SU-DHL-6 (cell line): Measurements from ENCODE around the gene SCN2B.

Source experiments
- EZH2phosphoT487 ChIP-seq: fragments of 200-600 bp; sonication (generic), shearing (Covaris generic); conservative IDR thresholded peaks from 2 replicates; pipeline ENCODE4 v1.6.1; 2018; ENCODE audit warnings: mild to moderate bottlenecking, antibody characterized with exemption, low read length, moderate library complexity, mixed read lengths
- TF ChIP-seq, protein P1 (sequence below): fragments of 200-600 bp; sonication (generic); IDR thresholded peaks from one replicate; pipeline ENCODE4 v1.5.1; 2017; ENCODE audit warnings: antibody characterized with exemption, mild to moderate bottlenecking, low read length, moderate library complexity; ENCODE audit not compliant: insufficient read depth, poor library complexity, severe bottlenecking

DNA sequence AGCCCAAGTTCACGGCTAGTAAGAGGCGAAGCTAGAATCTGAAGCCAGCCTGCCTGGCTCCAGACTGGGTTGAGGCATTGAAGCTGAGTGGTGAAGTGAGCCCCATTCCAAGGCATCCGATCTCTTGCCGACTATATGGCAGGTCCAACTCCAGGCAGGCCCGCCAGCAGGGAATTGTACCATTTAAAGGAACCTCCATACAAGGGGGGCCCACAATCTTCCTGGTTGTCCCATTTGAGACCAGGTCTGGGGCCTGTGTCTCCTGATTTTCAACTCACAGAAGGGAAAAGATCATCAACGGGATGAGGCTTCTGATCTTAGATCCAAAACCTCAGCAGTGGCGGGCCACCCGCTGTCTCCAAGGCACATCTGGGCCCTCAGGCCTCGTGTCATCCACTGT lies 4.1 kb downstream of the SCN2B start:
- TF ChIP-seq, protein P1, sequence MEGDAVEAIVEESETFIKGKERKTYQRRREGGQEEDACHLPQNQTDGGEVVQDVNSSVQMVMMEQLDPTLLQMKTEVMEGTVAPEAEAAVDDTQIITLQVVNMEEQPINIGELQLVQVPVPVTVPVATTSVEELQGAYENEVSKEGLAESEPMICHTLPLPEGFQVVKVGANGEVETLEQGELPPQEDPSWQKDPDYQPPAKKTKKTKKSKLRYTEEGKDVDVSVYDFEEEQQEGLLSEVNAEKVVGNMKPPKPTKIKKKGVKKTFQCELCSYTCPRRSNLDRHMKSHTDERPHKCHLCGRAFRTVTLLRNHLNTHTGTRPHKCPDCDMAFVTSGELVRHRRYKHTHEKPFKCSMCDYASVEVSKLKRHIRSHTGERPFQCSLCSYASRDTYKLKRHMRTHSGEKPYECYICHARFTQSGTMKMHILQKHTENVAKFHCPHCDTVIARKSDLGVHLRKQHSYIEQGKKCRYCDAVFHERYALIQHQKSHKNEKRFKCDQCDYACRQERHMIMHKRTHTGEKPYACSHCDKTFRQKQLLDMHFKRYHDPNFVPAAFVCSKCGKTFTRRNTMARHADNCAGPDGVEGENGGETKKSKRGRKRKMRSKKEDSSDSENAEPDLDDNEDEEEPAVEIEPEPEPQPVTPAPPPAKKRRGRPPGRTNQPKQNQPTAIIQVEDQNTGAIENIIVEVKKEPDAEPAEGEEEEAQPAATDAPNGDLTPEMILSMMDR, result no peak
- no peak for TF ChIP-seq EZH2phosphoT487
